Measurements from ENCODE around the gene ZNF398. TPM values are rescaled to one million over a fixed set of nuclear protein-coding genes. Genes with fewer than 3 reads are reported as not detected.

The ZNF398 gene
- total RNA-seq, 2 experiments from 2014 or later, result 11.8 to 14.2 TPM

- no peaks in the 10 kb centered on the region for H3K9me3 ChIP-seq (ENCODE audit: low read length)
- DNase-seq (ENCODE audit: low spot score), result no peak
- H3K4me1 ChIP-seq (ENCODE audit: insufficient read depth, low read length, poor library complexity, severe bottlenecking), result no peaks in the 10 kb centered on the region
- H2AFZ ChIP-seq (ENCODE audit: low read length), result no peak overlapping the region
- H3K4me3 ChIP-seq (ENCODE audit: low read depth, low read length, poor library complexity, severe bottlenecking), result no peak overlapping the region
- no peaks in the 10 kb centered on the region for H3K9me2 ChIP-seq (ENCODE audit: insufficient read depth, low read length)
- CTCF ChIA-PET (ENCODE audit: unreplicated experiment), result no interaction called here
- no peak overlapping the region for H3K4me2 ChIP-seq (ENCODE audit: low read length)
- H3K27ac ChIP-seq (ENCODE audit: low read depth, low read length, poor library complexity, severe bottlenecking), result no peak overlapping the region
- no peaks in the 10 kb centered on the region for H4K20me1 ChIP-seq (ENCODE audit: insufficient read depth, low read length)
- TF ChIP-seq EZH2phosphoT487 (IDR thresholded peaks at IDR 0.05; ENCODE audit: borderline replicate concordance, low read depth, low read length) (no peak), CTCF (conservative IDR thresholded peaks at IDR 0.05; ENCODE audit: low read length) (no peak)
- H3K36me3 ChIP-seq (ENCODE audit: insufficient read depth, low read length), result peaks cover 81% of the 10 kb centered on the region
- BruUV-seq (replicated peaks), result no TSS peak
- intact Hi-C loops (cut with micrococcal nuclease; ENCODE audit: unreplicated experiment), result no loop called here
- H3K79me2 ChIP-seq (ENCODE audit: insufficient read depth, low read depth, low read length), result no peaks in the 10 kb centered on the region
- POLR2A ChIA-PET, result interaction anchor here (1.0 kb wide), 1 partner anchor 11 kb away, joined by 3 read pairs; the partner anchor contains the start of gene ZNF282
These were observed 58.6 kb downstream of the ZNF398 start for GRCh38 chr7:149205690-149206381.

DNA sequence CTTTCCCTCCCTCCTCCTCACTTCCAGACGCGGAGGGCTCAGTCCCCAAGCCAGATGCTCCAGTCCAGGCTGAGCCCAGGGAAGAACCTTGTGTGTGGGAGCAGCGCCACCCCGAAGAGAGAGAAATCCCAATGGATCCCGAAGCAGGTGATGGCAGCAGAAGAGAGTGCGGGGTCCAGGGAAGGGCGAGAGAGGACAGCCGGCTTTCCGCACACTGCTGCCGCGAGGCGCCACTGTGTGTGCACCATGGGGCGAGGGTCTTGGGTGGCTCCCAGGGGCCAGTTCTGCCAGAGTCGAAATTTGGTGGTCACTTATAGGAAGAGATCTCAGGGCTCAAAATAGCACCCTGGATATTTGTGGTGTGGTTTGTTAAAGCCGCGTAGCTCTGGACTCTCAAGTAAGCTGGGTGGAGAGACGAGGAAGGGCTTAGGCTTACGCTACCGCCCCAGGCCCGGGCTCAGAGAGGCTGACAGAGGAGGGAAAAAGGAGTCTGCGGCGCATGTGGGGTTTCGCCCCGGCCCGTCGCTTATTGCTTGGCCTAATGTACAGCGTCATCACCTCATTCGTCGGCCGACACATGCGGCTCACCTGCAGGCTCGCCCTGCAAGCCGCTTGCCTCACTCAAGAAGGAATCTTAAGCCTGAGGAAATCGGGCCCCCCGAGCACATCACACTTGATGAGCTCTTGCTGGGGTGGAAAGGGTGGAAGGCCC is 60.2 kb downstream of the ZNF398 start:
- BruUV-seq (replicated peaks), result no TSS peak
- POLR2A ChIA-PET, result no interaction called here
- H3K36me3 ChIP-seq (ENCODE audit: insufficient read depth, low read length), result peaks cover 85% of the 10 kb centered on the region

More for the DNA sequence above, 60.2 kb downstream of the ZNF398 start:
- intact Hi-C loops (cut with micrococcal nuclease; ENCODE audit: unreplicated experiment), result no loop called here
- Histone ChIP-seq H3K27ac (ENCODE audit: low read depth, low read length, poor library complexity, severe bottlenecking) (no peak overlapping the region), H3K4me1 (ENCODE audit: insufficient read depth, low read length, poor library complexity, severe bottlenecking) (no peaks in the 10 kb centered on the region), H3K4me3 (ENCODE audit: low read depth, low read length, poor library complexity, severe bottlenecking) (no peak overlapping the region), H3K79me2 (ENCODE audit: insufficient read depth, low read depth, low read length) (no peaks in the 10 kb centered on the region), H3K9me3 (ENCODE audit: low read length) (no peaks in the 10 kb centered on the region), H3K9me2 (ENCODE audit: insufficient read depth, low read length) (no peaks in the 10 kb centered on the region), H4K20me1 (ENCODE audit: insufficient read depth, low read length) (no peaks in the 10 kb centered on the region), H2AFZ (ENCODE audit: low read length) (no peak overlapping the region), H3K4me2 (ENCODE audit: low read length) (no peak overlapping the region)
- TF ChIP-seq CTCF (conservative IDR thresholded peaks at IDR 0.05; ENCODE audit: low read length) (no peak), EZH2phosphoT487 (IDR thresholded peaks at IDR 0.05; ENCODE audit: borderline replicate concordance, low read depth, low read length) (no peak)
- CTCF ChIA-PET (ENCODE audit: unreplicated experiment), result no interaction called here
- no peak for DNase-seq (ENCODE audit: low spot score)

Data from OCI-LY7 (cell line).